ENCODE data around the gene TMA16.

Gene TMA16

GRCh38 chr4:163540977-163541376 is 46.5 kb downstream of the TMA16 start:
- H3K4me3 ChIP-seq (ENCODE audit: control insufficient read depth, low read depth, low read length) = no peak overlapping the region
- DNase-seq (ENCODE audit: low read depth) = peak; percentile 83
- no peak for TF ChIP-seq CTCF (conservative IDR thresholded peaks at IDR 0.05; ENCODE audit: control insufficient read depth, insufficient read depth, low read depth, low read length)

- DNase-seq (ENCODE audit: low read depth) = peak; percentile 59
- H3K4me3 ChIP-seq (ENCODE audit: control insufficient read depth, low read depth, low read length) = no peak overlapping the region
- TF ChIP-seq CTCF (conservative IDR thresholded peaks at IDR 0.05; ENCODE audit: control insufficient read depth, insufficient read depth, low read depth, low read length) = no peak
Measured at GRCh38 chr4:163542275-163542674, 47.8 kb downstream of the TMA16 start.

GRCh38 chr4:163544407-163545038 is 50.0 kb downstream of the TMA16 start:
- peak; percentile 47 for DNase-seq (ENCODE audit: low read depth)
- TF ChIP-seq CTCF (conservative IDR thresholded peaks at IDR 0.05; ENCODE audit: control insufficient read depth, insufficient read depth, low read depth, low read length) = peak; percentile 95
- H3K4me3 ChIP-seq (ENCODE audit: control insufficient read depth, low read depth, low read length) = peak overlapping the region; percentile 31

- TF ChIP-seq CTCF (conservative IDR thresholded peaks at IDR 0.05; ENCODE audit: control insufficient read depth, insufficient read depth, low read depth, low read length) = peak; percentile 66
- DNase-seq (ENCODE audit: low read depth) = peak; percentile 73
- no peak overlapping the region for H3K4me3 ChIP-seq (ENCODE audit: control insufficient read depth, low read depth, low read length)
Measured at GRCh38 chr4:163548481-163549243, 54.2 kb downstream of the TMA16 start.

- TF ChIP-seq CTCF (conservative IDR thresholded peaks at IDR 0.05; ENCODE audit: control insufficient read depth, insufficient read depth, low read depth, low read length) = no peak
- no peak overlapping the region for H3K4me3 ChIP-seq (ENCODE audit: control insufficient read depth, low read depth, low read length)
- no peak for DNase-seq (ENCODE audit: low read depth)
Measured at GRCh38 chr4:163550869-163551267, 56.4 kb downstream of the TMA16 start.

- no peak for DNase-seq (ENCODE audit: low read depth)
- no peak overlapping the region for H3K4me3 ChIP-seq (ENCODE audit: control insufficient read depth, low read depth, low read length)
- TF ChIP-seq CTCF (conservative IDR thresholded peaks at IDR 0.05; ENCODE audit: control insufficient read depth, insufficient read depth, low read depth, low read length) = no peak
Measured at GRCh38 chr4:163553146-163553545, 58.7 kb downstream of the TMA16 start.
